HG03442 (cell line): ENCODE measurements around the gene AGA.

Experiments used
- ATAC-seq: cut with Tn5 transposase; IDR thresholded peaks from one replicate; pipeline ENCODE4 v1.9.1; 2021; ENCODE audit warnings: mild to moderate bottlenecking, moderate library complexity; ENCODE audit not compliant: unreplicated experiment

The AGA gene

GRCh38 chr4:177441803-177442622 lies at the start of gene AGA:
AGA (minus strand) TSS chr4:177442437; CDS start chr4:177442375, 62 bp downstream.
- peak; percentile 83 for ATAC-seq

GRCh38 chr4:177492022-177492421 lies 49.8 kb upstream of the AGA start:
- no peak for ATAC-seq

GRCh38 chr4:177490769-177491168 lies 48.5 kb upstream of the AGA start:
- no peak for ATAC-seq

DNA sequence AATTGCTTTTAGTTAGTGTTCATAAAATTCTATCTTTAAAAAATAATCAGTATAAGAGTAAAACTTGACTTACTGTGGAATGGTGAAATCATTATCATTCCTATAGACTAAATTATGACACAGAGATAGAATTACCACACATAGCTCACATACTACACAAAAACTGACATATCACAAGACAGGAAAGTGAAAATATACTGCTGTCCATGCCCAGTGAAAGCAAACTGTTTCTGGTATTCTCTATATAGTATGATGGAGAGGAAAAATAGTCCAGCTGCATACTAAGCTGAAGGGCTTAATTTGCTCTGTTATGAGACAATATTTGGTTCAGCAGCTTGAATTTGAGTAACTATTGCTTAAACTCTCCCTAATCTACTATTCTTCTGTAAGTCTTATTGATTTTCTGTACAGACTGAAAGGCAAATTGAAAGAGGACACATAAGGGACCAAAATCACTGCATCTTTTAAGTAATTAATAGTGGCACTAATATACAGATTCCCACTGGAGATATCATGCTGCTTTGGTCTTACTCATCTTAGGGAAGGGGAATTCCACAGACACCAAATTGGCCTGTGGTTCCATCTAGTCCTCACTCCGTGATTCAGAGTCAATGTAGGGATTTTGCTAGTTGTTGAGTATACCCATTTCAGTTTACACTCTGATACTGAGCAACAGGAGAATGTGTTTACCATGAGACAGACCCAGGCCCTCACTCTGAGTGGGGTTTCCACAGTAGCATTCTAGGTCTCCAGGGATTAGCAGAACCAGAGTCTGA lies 47.4 kb upstream of the AGA start:
- ATAC-seq, result no peak

- no peak for ATAC-seq
Measured at GRCh38 chr4:177487977-177488376, 45.7 kb upstream of the AGA start.

DNA sequence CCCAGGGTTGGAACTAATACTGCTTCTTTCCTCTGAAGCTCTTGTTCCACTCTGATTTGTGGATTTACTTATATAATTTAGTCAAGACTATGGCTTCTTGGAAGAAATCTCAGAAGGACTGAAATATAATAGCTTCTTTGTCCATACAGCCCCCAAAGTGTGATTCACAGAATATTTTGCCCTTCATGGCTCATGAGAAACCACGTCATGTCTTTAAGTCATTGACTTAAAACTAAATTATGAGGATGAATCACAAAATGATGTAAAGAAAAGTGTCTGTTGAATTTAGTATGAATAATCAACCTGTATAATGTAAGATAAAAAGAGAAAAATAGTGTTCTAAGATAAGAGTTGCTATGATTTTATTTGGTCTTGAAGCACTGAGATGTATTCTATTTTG lies 43.3 kb upstream of the AGA start:
- no peak for ATAC-seq

DNA sequence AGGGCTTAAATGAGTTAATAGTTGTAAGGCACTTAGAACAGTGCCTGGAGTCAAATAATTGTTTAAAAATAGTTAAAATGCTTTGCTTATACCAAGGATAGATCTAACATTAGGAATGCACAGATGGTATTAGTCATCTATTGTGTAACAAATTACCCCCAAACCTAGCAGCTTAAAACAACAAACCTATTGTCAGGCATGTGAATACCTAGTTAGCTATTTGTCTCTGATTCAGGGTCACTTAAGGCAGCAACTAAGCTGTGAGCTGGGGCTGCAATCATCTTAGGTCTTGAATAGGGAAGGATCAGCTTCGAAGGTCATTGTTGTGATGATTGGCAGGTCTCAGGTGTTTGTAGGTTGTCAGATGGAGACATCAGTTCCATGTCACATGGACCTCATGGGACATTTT lies 42.4 kb upstream of the AGA start:
- ATAC-seq, result no peak

DNA sequence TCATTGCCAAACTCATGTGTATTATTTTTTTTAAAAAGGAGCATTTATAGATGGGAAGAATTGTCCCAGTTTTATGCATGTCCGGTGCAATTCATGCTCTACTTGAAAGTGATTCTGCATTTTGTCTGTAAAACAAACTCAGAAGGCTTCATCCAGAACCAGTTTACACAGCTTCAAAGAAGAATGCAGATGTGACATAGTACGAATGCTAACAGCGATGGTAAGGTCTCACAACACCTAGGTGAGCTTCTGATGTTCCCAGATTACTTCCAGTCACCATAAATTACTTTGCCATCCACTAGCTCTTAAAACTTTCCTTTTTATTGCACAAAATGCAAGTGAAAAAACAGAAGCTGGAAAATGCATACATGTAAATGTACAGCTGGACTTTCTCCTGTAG lies 41.5 kb upstream of the AGA start:
- no peak for ATAC-seq

GRCh38 chr4:177483271-177483670 lies 41.0 kb upstream of the AGA start:
- no peak for ATAC-seq

- no peak for ATAC-seq
Measured at GRCh38 chr4:177482367-177482766, 40.1 kb upstream of the AGA start.

GRCh38 chr4:177480795-177481194 lies 38.6 kb upstream of the AGA start:
- ATAC-seq, result no peak

DNA sequence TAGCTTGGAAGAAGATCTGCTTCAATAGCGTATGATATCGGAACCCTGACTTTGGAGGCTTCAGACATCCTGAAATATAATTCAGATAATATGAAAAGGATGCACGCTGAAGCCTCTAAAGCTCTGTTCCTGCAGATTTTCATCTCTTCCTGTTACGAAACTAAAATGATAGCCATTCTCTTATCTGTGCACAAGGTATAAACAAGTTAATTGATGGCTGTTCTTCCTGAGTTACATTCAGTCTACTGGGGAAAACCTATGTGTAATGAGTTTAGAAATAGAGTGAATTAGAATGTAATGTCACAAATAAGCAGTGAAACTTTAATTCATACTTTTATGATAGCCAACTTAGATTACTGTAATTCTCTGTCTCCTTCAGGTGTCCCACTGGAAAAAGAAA lies 36.8 kb upstream of the AGA start:
- no peak for ATAC-seq

DNA sequence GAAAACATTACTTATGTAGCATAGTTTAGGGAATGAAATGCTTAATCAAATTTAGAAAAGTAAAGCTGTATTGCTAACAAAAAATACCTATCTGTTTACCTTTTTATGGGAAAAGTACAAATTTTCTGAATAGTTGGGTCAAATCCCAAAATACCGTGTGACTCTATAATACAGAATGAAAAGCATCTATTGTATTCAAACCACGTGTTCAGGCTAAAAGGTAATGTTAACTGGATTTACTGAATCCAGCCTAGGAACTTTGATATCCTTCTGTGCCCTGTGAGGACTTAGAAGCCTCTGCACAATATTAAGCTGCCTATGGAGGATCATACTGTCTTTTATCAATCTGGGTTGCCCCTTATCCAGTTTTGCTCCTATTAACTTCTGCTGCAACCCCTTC lies 36.3 kb upstream of the AGA start:
- no peak for ATAC-seq

GRCh38 chr4:177473991-177474390 lies 31.8 kb upstream of the AGA start:
- no peak for ATAC-seq

DNA sequence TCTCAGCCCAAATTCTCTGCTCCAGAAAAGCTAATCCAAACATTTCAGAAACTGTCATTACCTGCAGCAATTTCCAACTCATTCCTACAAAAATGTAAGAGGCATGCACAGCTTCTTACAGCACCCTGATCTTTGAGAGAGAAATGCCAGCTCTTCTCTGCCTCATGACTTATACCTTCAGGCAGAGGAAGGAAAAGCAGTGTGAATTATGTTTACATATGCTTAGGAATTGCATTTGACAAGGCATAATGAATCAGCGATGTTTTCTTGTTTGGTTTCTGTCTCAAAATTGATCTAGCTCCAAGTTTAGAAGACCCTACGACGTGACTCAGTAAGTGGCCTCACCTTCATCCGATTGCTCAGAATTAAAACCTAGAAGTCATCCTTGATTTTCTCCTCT lies 21.8 kb upstream of the AGA start:
- no peak for ATAC-seq

- ATAC-seq, result no peak
Measured at GRCh38 chr4:177461606-177462005, 19.4 kb upstream of the AGA start.

- no peak for ATAC-seq
Measured at GRCh38 chr4:177460460-177460859, 18.2 kb upstream of the AGA start.

DNA sequence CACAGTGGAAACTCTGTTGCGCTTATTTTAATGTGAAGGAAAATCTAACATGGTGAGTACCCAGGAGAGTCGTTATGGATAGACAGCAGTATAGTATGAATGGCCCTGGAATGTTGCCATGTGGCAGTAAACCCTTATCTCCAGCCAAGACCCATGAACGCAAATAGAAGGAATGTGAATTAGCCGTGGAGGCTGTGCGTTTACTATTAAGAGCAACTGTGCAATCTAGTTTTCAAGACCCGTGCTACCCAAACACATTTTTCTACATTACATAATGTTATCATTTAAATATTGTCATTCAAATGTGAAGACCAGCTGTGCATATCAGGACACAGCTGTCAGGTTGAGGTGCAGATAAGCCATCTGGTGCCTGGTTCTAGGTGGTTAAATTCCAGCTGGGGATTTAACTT lies 13.3 kb upstream of the AGA start:
- no peak for ATAC-seq

DNA sequence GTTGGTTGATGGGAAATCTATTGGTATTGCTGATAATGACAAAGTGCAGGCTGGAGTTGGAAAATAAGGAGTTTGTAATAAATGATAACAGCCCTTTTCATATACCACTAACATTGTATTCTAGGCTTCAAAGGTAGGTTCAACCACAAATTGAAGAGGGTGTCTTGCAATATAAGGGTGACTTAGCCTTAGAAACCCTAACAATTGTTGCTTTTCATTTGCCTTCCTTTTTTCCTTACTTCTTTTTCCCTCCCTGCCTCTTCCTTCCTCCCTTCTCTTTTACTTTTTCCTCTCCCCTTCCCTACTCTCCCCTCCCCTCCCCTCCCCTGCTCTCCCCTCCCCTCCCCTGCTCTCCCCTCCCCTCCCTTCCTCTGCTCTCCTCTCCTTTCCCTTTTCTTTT lies 10.9 kb upstream of the AGA start:
- ATAC-seq, result no peak

- no peak for ATAC-seq
Measured at GRCh38 chr4:177451108-177451500, 8.9 kb upstream of the AGA start.

- ATAC-seq, result no peak
Measured at GRCh38 chr4:177450426-177451107, 8.3 kb upstream of the AGA start.

- ATAC-seq, result no peak
Measured at GRCh38 chr4:177448850-177449249, 6.6 kb upstream of the AGA start.
